OCI-LY7 (cell line): Measurements from ENCODE around the gene WDR38. TPM values are rescaled to one million over a fixed set of nuclear protein-coding genes. Genes with fewer than 3 reads are reported as not detected.
A peak's percentile ranks its signal among the peaks of the same experiment; 100 is the strongest.

Experiments used
- BruUV-seq: library from RNA; stranded (reverse); fragments of 400-500 nt; replicated peaks from 2 replicates; lab custom pipeline; 2021; lab: Mats Ljungman, UMichigan
- CTCF ChIA-PET: fragments of 300-600 bp; sonication (Branson Sonifier 250); formaldehyde crosslinking; loops from one replicate; lab custom pipeline; 2022; ENCODE audit warnings: antibody characterized with exemption; ENCODE audit not compliant: unreplicated experiment; lab: Charles Lee
- POLR2A ChIA-PET: fragments of 300-600 bp; sonication (Branson Sonifier 250); formaldehyde crosslinking; loops from one replicate; lab custom pipeline; 2022; ENCODE audit warnings: antibody characterized with exemption; lab: Charles Lee
- DNase-seq: peaks from one replicate; pipeline ENCODE4 v3.0.0-alpha.2; 2015; ENCODE audit warnings: low spot score
- H2AFZ ChIP-seq: fragments of 200-600 bp; sonication (generic), shearing (Covaris generic); 2 replicates; pipeline ENCODE4 v1.6.1; 2014; ENCODE audit warnings: mild to moderate bottlenecking, antibody characterized with exemption, low read length, moderate library complexity
- H3K27ac ChIP-seq: fragments of 200-600 bp; sonication (generic); 2 replicates; pipeline ENCODE4 v1.5.1; 2014; ENCODE audit warnings: mixed run types, low read depth, mild to moderate bottlenecking, moderate library complexity, low read length, inconsistent platforms; ENCODE audit not compliant: poor library complexity, severe bottlenecking
- H3K36me3 ChIP-seq: fragments of 200-600 bp; sonication (generic); 2 replicates; pipeline ENCODE4 v1.6.1; 2014; ENCODE audit warnings: mild to moderate bottlenecking, antibody characterized with exemption, low read length, moderate library complexity, mixed read lengths; ENCODE audit not compliant: insufficient read depth
- H3K4me1 ChIP-seq: fragments of 200-600 bp; sonication (generic); 2 replicates; pipeline ENCODE4 v1.5.1; 2014; ENCODE audit warnings: mild to moderate bottlenecking, low read length; ENCODE audit not compliant: insufficient read depth, poor library complexity, severe bottlenecking
- H3K4me2 ChIP-seq: fragments of 200-600 bp; sonication (generic); 2 replicates; pipeline ENCODE4 v1.6.1; 2014; ENCODE audit warnings: mild to moderate bottlenecking, low read length
- H3K4me3 ChIP-seq: fragments of 200-600 bp; sonication (generic); 2 replicates; pipeline ENCODE4 v1.5.1; 2014; ENCODE audit warnings: mild to moderate bottlenecking, low read depth, low read length; ENCODE audit not compliant: poor library complexity, severe bottlenecking
- H3K79me2 ChIP-seq: fragments of 200-600 bp; sonication (generic); 2 replicates; pipeline ENCODE4 v1.6.1; 2016; ENCODE audit warnings: low read depth, mild to moderate bottlenecking, low read length, moderate library complexity, mixed read lengths; ENCODE audit not compliant: insufficient read depth
- H3K9me2 ChIP-seq: fragments of 200-600 bp; sonication (generic); 2 replicates; pipeline ENCODE4 v1.6.1; 2016; ENCODE audit warnings: mild to moderate bottlenecking, low read length, mixed read lengths; ENCODE audit not compliant: insufficient read depth
- H3K9me3 ChIP-seq: fragments of 200-600 bp; sonication (generic); 2 replicates; pipeline ENCODE4 v1.6.1; 2014; ENCODE audit warnings: mild to moderate bottlenecking, mixed run types, low read length, mixed read lengths
- H4K20me1 ChIP-seq: fragments of 200-600 bp; sonication (generic); 2 replicates; pipeline ENCODE4 v1.6.1; 2014; ENCODE audit warnings: mild to moderate bottlenecking, antibody characterized with exemption, low read length, moderate library complexity, mixed read lengths; ENCODE audit not compliant: insufficient read depth
- EZH2phosphoT487 ChIP-seq: fragments of 200-600 bp; sonication (generic); IDR thresholded peaks from 2 replicates; pipeline ENCODE4 v1.6.1; 2018; ENCODE audit warnings: low read depth, borderline replicate concordance, mild to moderate bottlenecking, mixed run types, antibody characterized with exemption, low read length, moderate library complexity, mixed read lengths
- intact Hi-C: fragments of 100-400 bp; cut with micrococcal nuclease; formaldehyde crosslinking; loops from one replicate; pipeline ENCODE4 v1.10.0; 2022; ENCODE audit not compliant: unreplicated experiment
- total RNA-seq, 2 experiments: library from RNA; depleted of rRNA in 1 of 2; stranded (reverse); fragments of >200 nt in 1 of 2; shearing (Covaris generic) in 1 of 2; gene quantifications; 2 replicates each; pipeline ENCODE4 v1.2.3, GENCODE V29; 2014 to 2022
- TF ChIP-seq, protein P1 (sequence below): fragments of 200-600 bp; sonication (generic); conservative IDR thresholded peaks from 2 replicates; pipeline ENCODE4 v1.5.1; 2014; ENCODE audit warnings: mild to moderate bottlenecking, antibody characterized with exemption, low read length, moderate library complexity, mixed read lengths

The WDR38 gene
- total RNA-seq, 2 experiments from 2014 or later = not detected

DNA sequence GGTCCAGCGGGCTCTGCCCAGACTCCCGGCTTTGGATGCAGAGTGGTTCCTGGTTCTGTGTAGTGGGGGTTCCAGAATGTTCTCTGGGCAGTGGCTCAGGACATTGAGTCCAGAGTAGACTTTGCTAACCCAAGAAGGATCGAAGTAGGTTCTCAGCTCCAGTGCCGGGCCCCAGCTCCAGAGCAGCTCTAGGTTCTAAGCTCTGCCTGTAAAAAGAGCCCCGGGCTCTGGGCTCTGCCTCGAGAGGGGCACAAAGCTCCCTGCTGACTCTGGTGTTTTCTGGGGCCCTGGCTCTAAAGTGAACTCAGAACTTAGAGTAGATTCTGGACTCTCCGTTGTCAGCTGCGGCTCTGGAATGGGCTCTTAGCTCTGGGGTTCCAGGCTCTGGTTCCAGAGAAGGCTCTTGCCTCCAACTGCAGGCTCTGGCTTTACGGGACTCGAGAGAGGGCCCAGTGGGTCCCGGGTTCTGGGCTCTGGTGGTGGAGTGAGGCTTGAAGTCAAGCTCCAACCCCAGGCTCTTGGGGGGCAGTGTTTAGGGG lies 414 bp downstream of the WDR38 start:
- H3K36me3 ChIP-seq = peaks cover 27% of the 10 kb centered on the region
- no peaks in the 10 kb centered on the region for H3K9me3 ChIP-seq
- H3K27ac ChIP-seq = no peak overlapping the region
- peak overlapping the region; percentile 9; the same call in 1 of the 2 replicates for H2AFZ ChIP-seq
- H4K20me1 ChIP-seq = no peaks in the 10 kb centered on the region
- no TSS peak for BruUV-seq
- CTCF ChIA-PET = interaction anchor here (0.8 to 1.1 kb wide), 2 partner anchors 79 to 82 kb away, joined by 3 to 5 read pairs; partner anchors contain the start of gene NR6A1
- intact Hi-C loops = loop anchor here (1.0 to 10.0 kb wide), 5 partner anchors 41 to 521 kb away; no protein-coding TSS in a partner anchor
- H3K4me2 ChIP-seq = peak overlapping the region; percentile 72
- H3K4me3 ChIP-seq = peak overlapping the region; percentile 63
- TF ChIP-seq, protein P1, sequence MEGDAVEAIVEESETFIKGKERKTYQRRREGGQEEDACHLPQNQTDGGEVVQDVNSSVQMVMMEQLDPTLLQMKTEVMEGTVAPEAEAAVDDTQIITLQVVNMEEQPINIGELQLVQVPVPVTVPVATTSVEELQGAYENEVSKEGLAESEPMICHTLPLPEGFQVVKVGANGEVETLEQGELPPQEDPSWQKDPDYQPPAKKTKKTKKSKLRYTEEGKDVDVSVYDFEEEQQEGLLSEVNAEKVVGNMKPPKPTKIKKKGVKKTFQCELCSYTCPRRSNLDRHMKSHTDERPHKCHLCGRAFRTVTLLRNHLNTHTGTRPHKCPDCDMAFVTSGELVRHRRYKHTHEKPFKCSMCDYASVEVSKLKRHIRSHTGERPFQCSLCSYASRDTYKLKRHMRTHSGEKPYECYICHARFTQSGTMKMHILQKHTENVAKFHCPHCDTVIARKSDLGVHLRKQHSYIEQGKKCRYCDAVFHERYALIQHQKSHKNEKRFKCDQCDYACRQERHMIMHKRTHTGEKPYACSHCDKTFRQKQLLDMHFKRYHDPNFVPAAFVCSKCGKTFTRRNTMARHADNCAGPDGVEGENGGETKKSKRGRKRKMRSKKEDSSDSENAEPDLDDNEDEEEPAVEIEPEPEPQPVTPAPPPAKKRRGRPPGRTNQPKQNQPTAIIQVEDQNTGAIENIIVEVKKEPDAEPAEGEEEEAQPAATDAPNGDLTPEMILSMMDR = no peak
- no peak for TF ChIP-seq EZH2phosphoT487
- peaks cover under 1% of the 10 kb centered on the region; the same call in 1 of the 2 replicates for H3K79me2 ChIP-seq
- no peaks in the 10 kb centered on the region for H3K9me2 ChIP-seq
- H3K4me1 ChIP-seq = peaks cover 12% of the 10 kb centered on the region
- no peak for DNase-seq
- POLR2A ChIA-PET = interaction anchor here (2.3 kb wide), 1 partner anchor 77 kb away, joined by 6 read pairs; the partner anchor contains the start of gene OLFML2A

DNA sequence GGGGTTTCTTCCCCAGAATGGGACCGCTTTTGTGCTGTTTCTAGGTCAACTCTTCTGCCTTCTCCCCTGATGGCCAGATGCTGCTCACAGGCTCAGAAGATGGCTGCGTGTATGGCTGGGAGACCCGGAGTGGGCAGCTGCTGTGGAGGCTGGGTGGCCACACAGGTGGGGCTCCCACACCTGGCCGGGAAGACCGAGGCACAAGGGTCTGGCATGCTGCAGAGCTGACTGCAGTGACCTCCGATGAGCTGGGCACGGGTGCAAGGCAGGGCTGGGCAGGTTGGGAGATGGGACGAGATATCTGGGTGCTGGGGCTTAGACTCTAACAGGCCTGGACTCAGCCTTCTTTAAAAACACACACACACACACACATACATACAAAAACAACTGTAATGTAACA lies 901 bp downstream of the WDR38 start:
- H3K4me3 ChIP-seq = no peak overlapping the region
- intact Hi-C loops = loop anchor here (5.0 to 10.0 kb wide), 2 partner anchors 142 to 521 kb away; no protein-coding TSS in a partner anchor
- H3K27ac ChIP-seq = no peak overlapping the region
- H3K9me3 ChIP-seq = no peaks in the 10 kb centered on the region
- POLR2A ChIA-PET = no interaction called here
- no peak for TF ChIP-seq EZH2phosphoT487
- TF ChIP-seq, protein P1 = no peak
- BruUV-seq = no TSS peak
- peaks cover 17% of the 10 kb centered on the region for H3K4me1 ChIP-seq
- H3K79me2 ChIP-seq = peaks cover 5% of the 10 kb centered on the region
- CTCF ChIA-PET = interaction anchor here (1.1 kb wide), 1 partner anchor 80 kb away, joined by 5 read pairs; no protein-coding TSS in a partner anchor
- H3K4me2 ChIP-seq = no peak overlapping the region
- H3K36me3 ChIP-seq = peaks cover 32% of the 10 kb centered on the region
- no peak for DNase-seq
- no peak overlapping the region for H2AFZ ChIP-seq
- H4K20me1 ChIP-seq = peaks cover 4% of the 10 kb centered on the region
- H3K9me2 ChIP-seq = no peaks in the 10 kb centered on the region

DNA sequence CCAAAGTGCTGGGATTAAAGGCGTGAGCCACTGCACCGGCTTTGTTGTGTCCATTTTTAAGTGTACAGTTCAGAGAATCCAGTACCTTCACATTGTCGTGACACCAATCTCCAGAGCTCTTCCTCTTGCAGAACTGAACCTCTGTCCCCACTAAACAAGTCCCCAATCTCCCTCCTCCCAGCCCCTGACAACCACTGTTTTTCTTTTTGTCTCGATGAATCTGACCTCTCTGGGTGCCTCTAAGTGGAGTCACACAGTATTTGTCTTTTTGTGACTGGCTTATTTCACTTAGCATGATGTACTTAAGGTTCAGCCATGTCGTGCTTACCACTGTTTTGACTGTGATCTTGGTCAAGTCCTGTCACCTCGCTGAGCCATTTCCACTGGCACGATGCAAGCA lies 1.6 kb downstream of the WDR38 start:
- peak overlapping the region; percentile 21 for H3K27ac ChIP-seq
- no peak overlapping the region for H2AFZ ChIP-seq
- intact Hi-C loops = loop anchor here (5.0 to 10.0 kb wide), 2 partner anchors 143 to 520 kb away; no protein-coding TSS in a partner anchor
- H3K9me2 ChIP-seq = no peaks in the 10 kb centered on the region
- no peaks in the 10 kb centered on the region for H3K9me3 ChIP-seq
- H4K20me1 ChIP-seq = peaks cover 11% of the 10 kb centered on the region
- peaks cover 38% of the 10 kb centered on the region for H3K36me3 ChIP-seq
- DNase-seq = no peak
- H3K79me2 ChIP-seq = peaks cover 12% of the 10 kb centered on the region
- peaks cover 23% of the 10 kb centered on the region for H3K4me1 ChIP-seq
- POLR2A ChIA-PET = no interaction called here
- CTCF ChIA-PET = no interaction called here
- BruUV-seq = no TSS peak
- TF ChIP-seq, protein P1 = no peak
- no peak for TF ChIP-seq EZH2phosphoT487
- no peak overlapping the region for H3K4me3 ChIP-seq
- H3K4me2 ChIP-seq = no peak overlapping the region
